ENCODE measurements around the gene TEX2.

Gene TEX2

DNA sequence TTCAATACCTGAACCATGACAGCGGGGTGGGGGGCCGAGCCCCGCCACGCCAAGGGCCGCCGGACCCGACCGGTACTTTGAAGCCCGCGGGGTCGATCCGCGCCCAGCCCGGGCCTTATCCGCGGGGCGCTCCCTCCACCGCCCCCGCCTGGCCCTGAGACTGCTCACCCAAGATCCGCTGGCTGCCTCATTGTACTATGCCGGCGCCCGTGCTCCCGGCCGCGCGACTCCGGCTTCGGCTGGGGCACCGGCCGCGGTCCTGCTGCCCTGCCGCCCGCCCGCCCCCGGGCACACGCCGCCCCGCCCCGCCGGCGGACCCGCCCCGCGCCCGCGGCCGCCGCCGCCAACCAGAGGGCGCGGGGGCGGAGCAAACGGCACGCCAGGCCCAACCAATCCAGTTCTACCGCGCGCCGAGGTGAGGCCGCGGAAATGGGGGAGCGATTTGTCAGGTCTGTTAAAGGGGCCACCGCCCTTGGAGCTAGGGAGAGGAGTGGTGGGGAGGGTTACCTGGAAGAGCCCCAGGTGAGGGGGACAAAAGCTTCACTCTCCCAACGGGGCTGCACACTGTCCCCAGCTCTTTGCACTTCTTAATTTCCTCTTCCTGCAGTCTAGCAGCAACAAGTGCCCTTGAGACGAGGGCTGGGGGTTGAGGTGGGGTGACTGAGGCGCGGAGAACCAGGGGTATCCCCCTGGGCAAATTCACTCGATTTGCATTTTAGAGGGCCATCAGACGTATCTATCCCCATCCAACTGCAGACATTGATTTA lies at the start of gene TEX2:
TSS of gene TEX2 (minus strand) at position 261 of the 767 bp plus-strand sequence. CDS start 49,043 bp downstream, outside the sequence.
- DNase-seq, result peak; percentile 96

GRCh38 chr17:64309710-64310109 lies 46.6 kb upstream of the TEX2 start:
- no peak for DNase-seq

DNA sequence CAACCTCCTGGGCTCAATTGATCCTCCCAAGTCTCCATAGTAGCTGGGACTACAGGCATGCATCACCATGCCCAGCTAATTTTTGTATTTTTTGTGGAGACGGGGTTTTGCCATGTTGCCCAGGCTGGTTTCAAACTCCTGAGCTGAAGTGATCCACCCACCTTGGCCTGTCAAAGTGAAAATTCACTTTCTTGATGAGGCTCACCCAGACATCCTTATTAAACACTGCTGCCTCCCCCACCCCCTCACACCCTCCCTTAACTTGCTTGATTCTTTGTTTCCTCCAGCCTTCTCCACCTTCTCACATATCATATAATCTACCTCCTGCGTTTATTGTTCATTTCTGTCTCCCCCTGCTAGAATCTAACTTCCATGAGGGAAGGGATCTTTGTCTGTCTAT lies 46.0 kb upstream of the TEX2 start:
- no peak for DNase-seq

DNA sequence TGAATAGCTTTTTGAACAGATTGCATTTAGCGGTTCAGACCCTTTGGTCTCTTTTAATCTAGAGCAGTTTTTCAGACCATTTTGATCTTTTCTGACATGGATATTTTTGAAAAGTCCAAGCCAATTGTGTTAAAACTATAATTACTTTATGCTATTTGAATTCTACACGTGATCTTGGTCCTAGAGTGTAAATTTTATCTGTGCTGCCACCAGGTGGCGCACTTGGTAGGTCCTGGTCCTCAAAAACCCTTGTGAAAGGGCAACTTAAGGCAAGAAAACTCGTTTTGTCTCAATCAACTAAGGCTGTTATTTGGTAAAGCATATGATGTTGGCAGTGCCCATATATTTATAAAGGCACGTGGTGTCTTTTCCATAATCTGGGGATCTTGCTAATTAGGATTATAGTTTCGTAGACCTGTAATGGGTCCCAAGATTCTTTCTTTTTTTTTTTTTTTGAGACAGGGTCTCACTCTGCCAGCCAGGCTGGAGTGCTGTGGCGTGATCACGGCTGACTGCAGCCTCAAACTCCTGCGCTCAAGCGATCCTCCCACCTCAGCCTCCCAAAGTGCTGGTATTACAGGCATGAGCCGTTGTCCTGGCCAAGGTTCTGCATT lies 43.9 kb upstream of the TEX2 start:
- peak; percentile 81 for DNase-seq

GRCh38 chr17:64304551-64304950 lies 41.5 kb upstream of the TEX2 start:
- no peak for DNase-seq

- DNase-seq, result no peak
Observed at GRCh38 chr17:64300699-64300965, 37.6 kb upstream of the TEX2 start.

- peak; percentile 72 for DNase-seq
Observed at GRCh38 chr17:64297467-64298088, 34.5 kb upstream of the TEX2 start.

DNA sequence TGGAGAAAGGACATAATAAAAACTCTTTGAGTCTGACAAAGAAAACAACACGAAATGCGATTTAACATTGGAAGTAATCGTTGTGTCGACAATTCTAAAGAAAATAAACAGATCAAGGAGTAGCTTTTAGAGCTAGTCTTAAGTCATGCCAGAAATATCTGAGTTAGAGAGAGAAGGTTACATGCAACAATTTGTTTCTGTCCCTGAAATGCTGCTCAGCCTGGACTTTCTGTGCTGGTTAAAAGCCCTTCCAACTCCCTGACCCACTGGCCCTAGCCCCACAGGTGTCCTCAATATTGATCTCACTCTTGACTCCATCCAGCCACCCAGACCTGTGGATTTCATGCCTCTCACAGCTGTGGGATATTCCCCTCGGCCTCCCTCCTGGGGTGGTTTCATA lies 33.2 kb upstream of the TEX2 start:
- DNase-seq, result no peak

DNA sequence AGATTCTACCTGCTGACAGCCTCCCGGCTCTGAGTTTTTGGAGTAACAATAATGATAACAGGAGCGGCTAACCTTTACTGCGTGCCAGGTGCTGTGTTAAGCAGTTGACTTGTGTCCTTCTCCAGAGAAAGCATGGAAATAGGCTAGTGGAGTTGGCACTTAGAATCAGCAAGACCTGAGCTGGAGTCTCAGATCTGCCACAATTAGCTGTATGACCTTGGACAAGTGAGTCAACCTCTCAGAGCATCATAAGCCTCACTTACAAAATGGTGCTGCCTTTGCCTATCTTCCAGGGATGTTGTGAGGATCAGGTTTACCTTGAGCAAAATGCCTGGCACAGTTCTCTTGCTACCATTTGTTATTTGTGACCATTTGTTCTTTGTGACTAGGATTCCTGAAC lies 32.1 kb upstream of the TEX2 start:
- no peak for DNase-seq

DNA sequence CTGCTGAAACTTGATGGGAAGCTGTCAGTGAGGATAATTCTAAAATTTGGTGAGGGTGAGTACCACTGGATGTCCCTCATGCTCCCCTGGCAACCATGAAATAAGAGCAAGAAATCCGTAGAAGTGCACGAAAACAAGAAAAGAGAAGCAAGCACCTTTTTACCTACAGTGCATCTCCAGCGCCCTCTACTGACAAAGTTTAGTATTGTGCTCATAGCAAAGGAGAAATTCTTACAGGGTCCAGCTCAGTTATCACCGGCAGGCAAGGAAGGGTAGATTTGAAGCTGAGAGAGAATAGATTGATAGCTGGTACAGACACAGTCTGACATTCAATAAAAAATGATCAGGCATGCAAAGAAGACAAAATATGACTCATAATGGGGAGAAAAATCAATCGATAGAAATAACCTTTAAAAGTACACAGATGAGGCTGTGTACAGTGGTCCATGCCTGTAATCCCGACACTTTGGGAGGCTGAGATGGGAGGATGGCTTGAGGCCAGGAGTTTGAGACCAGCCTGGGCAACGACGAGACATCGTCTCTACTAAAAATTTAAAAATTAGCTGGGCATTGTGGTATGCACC lies 28.3 kb upstream of the TEX2 start:
- no peak for DNase-seq

DNA sequence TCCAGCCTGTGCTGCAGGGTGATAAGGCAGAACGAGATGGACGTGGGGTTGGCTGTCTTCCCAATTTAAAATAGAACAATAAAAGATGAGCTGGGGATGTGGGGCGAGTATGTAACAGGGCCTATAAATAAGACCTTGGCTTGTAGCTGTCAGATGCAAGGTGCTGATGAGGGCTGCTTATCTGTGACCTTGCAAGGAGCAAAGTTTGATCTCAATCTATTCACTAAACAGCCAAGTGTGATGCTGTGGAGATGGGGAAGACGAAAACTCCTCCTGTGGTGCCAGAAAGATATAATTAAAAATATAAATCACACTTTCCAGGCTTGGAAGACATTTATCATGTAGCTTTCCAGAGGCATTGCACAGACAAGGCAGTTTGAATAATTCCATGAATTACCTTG lies 26.7 kb upstream of the TEX2 start:
- no peak for DNase-seq

GRCh38 chr17:64282753-64283080 lies 19.7 kb upstream of the TEX2 start:
- DNase-seq, result no peak

DNA sequence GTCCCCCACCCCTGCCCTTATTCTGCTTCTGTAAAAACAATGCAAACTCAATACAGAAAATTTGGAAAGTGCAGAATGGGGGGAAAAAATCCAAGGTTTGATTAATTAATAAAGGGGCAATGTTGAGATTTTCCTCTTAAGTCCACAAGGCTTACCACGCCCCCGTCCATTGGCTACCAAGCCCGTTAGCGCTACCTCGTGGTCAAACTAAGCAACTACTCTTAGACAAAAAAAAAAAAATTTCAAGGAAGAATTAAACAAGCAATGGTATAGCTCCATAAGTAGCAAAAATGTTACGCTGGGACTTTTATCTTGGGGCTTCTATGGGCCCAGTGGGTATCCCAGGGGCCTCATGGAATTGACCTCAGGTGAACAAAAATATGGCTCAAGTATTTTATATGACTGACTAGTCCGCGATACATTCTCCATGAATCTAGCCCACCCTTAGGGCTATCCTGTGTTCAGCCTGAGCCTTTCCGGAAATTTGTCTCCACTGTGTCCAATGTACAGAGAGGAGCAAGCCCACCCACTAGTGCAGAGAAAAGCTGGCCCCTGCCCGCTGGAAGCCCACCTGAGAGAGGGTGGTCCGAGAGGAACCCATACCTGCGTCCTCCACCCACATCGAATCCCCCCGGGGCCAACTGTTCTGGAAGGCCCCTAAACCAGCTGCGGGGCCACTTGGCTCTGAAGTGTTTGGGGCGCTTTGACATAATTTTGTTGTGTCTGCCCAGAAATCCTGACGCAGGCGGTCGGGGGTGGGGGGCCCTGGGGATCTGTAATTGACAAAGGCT lies 19.1 kb upstream of the TEX2 start:
- DNase-seq, result no peak

- DNase-seq, result peak; percentile 91
Observed at GRCh38 chr17:64278614-64279013, 15.6 kb upstream of the TEX2 start.

- DNase-seq, result no peak
Observed at GRCh38 chr17:64277831-64278562, 14.9 kb upstream of the TEX2 start.

- DNase-seq, result no peak
Observed at GRCh38 chr17:64276961-64277505, 14.0 kb upstream of the TEX2 start.

GRCh38 chr17:64275016-64275415 lies 12.0 kb upstream of the TEX2 start:
- no peak for DNase-seq

DNA sequence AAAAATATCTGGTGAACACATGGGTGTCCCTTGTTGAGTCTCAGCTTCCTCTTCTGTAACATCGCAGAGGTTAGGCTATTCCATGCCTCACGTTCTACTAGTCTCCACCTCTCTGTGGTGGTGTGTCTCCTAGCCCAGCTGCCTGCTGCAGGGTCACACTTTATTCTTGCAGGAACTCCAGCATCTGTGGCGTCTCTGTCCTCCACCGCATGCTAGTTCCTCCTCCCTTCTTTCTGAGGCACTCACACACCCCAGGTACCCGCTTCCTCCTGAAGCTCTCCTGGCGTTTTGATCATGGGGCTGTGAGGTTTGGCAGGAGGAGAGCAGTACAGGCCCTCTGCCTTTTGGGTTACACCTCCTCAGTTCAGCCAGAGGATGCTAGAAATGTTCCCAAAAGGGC lies 9.9 kb upstream of the TEX2 start:
- DNase-seq, result no peak

- DNase-seq, result no peak
Observed at GRCh38 chr17:64270885-64271284, 7.8 kb upstream of the TEX2 start.

GRCh38 chr17:64269687-64270649 lies 6.9 kb upstream of the TEX2 start:
- DNase-seq, result peak; percentile 81

- DNase-seq, result peak; percentile 86
Observed at GRCh38 chr17:64264891-64265290, 1.8 kb upstream of the TEX2 start.

All from islet precursor cell (in vitro differentiated cells).